ENCODE results near the gene OSBPL8.
"Not testable (repeated sequence)": the region's sequence is repeated elsewhere in the genome, so short reads cannot be mapped to it uniquely, and the experiment has no call there.

DNA sequence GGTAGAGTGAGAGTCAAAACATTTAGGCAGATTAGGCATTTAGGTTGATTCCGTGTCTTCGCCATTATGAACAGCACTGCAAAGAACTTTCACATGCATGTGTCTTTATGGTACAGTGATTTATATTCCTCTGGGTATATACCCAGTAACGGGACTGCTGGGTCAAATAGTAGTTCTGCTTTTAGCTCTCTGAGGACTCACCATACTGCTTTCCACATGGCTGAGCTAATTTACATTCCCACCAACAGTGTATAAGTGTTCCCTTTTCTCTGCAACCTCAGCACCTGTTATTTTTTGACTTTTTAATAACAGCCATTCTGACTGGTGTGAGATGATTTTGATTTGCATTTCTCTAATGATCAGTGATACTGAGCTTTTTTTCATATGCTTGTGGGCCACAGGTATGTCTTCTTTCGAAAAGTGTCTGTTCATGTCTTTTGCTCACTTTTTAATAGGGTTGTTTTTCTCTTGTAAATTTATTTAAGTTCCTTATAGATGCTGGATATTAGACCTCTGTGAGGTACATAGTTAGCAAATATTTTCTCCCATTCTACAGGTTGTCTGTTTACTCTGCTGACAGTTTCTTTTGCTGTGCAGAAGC is 48.4 kb downstream of the OSBPL8 start:
- TF ChIP-seq, protein P1, sequence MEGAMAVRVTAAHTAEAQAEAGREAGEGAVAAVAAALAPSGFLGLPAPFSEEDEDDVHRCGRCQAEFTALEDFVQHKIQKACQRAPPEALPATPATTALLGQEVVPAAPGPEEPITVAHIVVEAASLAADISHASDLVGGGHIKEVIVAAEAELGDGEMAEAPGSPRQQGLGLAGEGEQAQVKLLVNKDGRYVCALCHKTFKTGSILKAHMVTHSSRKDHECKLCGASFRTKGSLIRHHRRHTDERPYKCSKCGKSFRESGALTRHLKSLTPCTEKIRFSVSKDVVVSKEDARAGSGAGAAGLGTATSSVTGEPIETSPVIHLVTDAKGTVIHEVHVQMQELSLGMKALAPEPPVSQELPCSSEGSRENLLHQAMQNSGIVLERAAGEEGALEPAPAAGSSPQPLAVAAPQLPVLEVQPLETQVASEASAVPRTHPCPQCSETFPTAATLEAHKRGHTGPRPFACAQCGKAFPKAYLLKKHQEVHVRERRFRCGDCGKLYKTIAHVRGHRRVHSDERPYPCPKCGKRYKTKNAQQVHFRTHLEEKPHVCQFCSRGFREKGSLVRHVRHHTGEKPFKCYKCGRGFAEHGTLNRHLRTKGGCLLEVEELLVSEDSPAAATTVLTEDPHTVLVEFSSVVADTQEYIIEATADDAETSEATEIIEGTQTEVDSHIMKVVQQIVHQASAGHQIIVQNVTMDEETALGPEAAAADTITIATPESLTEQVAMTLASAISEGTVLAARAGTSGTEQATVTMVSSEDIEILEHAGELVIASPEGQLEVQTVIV (IDR thresholded peaks at IDR 0.05; ENCODE audit: borderline replicate concordance, partially characterized antibody) = not testable (repeated sequence)
- TF ChIP-seq EZH2 (IDR thresholded peaks at IDR 0.05; ENCODE audit: borderline replicate concordance, control insufficient read depth, low read depth, low read length); MYC (IDR thresholded peaks at IDR 0.05; ENCODE audit: insufficient read depth, insufficient read length, insufficient replicate concordance, low read length, severe bottlenecking): not testable (repeated sequence)

Data from GM12878 (cell line).